ENCODE data around the gene H2BK1.

DNA sequence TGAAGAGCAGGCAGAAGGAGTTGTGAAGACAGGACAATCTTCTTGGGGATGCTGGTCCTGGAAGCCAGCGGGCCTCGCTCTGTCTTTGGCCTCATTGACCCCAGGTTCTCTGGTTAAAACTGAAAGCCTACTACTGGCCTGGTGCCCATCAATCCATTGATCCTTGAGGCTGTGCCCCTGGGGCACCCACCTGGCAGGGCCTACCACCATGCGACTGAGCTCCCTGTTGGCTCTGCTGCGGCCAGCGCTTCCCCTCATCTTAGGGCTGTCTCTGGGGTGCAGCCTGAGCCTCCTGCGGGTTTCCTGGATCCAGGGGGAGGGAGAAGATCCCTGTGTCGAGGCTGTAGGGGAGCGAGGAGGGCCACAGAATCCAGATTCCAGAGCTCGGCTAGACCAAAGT, 23.5 kb upstream of the H2BK1 start:
- TF ChIP-seq, protein P1, sequence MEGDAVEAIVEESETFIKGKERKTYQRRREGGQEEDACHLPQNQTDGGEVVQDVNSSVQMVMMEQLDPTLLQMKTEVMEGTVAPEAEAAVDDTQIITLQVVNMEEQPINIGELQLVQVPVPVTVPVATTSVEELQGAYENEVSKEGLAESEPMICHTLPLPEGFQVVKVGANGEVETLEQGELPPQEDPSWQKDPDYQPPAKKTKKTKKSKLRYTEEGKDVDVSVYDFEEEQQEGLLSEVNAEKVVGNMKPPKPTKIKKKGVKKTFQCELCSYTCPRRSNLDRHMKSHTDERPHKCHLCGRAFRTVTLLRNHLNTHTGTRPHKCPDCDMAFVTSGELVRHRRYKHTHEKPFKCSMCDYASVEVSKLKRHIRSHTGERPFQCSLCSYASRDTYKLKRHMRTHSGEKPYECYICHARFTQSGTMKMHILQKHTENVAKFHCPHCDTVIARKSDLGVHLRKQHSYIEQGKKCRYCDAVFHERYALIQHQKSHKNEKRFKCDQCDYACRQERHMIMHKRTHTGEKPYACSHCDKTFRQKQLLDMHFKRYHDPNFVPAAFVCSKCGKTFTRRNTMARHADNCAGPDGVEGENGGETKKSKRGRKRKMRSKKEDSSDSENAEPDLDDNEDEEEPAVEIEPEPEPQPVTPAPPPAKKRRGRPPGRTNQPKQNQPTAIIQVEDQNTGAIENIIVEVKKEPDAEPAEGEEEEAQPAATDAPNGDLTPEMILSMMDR (IDR thresholded peaks at IDR 0.05; ENCODE audit: low read length) = no peak
- no peak for TF ChIP-seq EZH2 (IDR thresholded peaks at IDR 0.05; ENCODE audit: borderline replicate concordance, low read length)
